NCI-H187 treated with DMSO at 0.1 percent for 48 hours (cell line): ENCODE measurements around the gene N4BP2L2.
A peak's percentile ranks its signal among the peaks of the same experiment; 100 is the strongest.

Experiments used
- DNase-seq: peaks from one replicate; lab custom pipeline; 2025; lab: John Stamatoyannopoulos, UW

Gene N4BP2L2

GRCh38 chr13:32426191-32426989 lies 112.2 kb downstream of the N4BP2L2 start:
- no peak for DNase-seq

GRCh38 chr13:32425158-32425557 lies 113.4 kb downstream of the N4BP2L2 start:
- DNase-seq: no peak

DNA sequence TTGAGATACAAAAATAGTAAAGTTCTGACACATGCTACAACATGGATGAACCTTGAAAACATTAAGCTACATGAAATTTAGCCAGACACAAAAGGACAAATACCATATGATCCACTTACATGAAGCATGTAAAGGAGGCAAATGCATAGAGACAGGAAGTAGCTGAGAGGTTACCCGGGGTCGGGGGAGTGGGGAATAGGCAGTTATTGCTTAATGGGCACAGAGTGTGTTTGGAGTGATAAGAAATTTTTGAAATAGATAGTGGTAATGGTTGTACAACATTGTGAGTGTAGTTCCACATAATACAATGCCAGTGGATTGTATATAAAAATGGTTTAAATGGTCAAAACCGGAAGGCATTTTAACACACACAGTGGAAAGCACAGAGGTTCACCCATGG lies 115.0 kb downstream of the N4BP2L2 start:
- no peak for DNase-seq

- no peak for DNase-seq
Observed at GRCh38 chr13:32419862-32420261, 118.7 kb downstream of the N4BP2L2 start.

DNA sequence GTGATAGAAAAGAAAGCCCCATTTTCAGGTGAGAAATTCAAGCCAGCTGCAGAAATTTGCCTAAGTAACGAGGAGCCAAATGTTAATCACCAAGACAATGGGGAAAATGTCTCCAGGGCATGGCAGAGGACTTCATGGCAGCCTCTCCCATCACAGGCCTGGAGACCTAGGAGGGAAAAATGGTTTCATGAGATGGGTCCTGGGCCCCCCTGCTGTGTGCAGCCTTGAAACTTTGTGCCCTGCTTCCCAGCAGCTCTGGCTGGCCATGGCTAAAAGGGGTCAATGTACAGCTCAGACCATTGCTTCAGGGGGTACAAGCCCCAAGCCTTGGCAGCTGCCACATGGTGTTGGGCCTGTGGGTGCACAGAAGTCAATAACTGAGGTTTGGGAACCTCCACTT lies 120.6 kb downstream of the N4BP2L2 start:
- DNase-seq: no peak

GRCh38 chr13:32415019-32415418 lies 123.6 kb downstream of the N4BP2L2 start:
- DNase-seq: no peak

DNA sequence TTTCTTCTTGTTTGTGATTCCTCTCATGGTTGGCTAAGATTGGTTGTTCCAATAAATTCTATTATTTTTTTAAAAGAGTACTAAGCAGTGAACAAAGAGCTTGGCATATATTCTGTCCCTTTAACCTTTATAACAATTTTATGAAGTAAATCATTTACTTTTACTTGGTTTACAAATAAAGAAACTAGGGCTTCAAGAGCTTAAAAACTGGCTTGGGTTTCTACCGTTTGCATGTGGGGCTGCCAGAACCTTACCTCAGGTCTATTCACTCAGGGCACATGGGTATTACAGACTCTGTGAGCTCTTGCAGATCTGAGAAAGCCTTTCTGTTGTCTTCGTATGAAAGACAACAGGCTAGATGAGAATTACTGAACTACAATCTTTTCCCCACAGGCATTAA lies 124.0 kb downstream of the N4BP2L2 start:
- DNase-seq: no peak

DNA sequence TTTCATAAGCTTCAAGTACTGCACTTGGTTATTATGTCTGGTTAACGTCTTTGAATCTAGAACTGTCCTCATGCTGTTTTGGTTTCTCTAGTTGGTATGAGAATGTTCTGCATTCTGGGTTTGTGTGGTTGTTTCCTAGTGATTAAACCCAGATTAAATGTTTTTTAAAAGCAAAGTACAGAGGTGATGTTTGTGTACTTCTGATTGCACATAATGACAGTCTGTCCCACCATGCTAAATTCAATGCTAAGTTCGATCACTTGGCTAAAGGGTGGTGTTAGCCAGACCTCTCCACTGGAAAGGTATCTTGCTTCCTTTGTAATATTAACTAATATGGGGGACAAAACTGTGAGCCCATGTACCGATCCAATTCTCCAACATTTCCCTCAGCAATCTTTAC lies 125.3 kb downstream of the N4BP2L2 start:
- DNase-seq: no peak

DNA sequence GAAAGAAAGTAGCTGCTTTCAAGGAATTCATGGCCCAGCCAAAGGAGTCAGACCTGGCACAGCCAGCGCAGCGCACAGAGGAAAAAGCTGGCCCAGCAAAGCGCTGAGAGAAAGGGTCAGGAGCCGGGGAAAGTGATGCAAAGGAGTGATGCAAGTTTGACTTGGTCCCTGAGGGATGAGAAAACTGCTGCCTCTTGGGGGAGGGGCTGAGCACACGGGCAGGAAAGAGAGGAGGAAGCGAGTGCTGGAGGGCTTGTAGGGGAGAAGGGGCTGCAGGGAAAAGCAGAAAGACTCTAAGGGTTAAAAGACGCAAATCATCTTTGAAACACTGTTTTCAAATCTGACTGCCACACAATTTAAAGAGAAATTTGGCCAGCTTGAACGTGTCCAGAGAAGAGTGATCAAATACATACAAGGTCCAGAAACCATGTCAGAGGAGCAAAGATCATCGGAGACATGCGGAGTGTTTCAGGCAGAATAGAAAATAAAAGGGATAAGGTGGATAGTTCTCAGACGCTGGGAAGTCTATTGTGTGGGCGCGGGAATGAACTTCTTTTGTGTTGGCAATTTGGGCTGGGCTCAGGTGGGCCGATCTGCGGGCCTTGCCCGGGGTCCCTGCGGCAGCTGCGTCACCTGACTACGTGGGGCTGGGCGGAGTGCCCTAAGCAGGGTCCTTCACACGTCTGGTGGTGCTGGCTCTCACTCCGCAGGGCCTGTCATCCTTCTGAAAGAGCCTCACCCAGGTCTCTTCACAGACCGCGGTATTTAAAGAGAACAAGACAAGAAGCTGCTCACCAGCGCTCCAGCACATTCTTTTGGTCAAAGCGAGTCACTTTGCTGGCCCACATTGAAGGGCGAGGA lies 128.8 kb downstream of the N4BP2L2 start:
- no peak for DNase-seq

GRCh38 chr13:32409001-32409313 lies 129.6 kb downstream of the N4BP2L2 start:
- no peak for DNase-seq

DNA sequence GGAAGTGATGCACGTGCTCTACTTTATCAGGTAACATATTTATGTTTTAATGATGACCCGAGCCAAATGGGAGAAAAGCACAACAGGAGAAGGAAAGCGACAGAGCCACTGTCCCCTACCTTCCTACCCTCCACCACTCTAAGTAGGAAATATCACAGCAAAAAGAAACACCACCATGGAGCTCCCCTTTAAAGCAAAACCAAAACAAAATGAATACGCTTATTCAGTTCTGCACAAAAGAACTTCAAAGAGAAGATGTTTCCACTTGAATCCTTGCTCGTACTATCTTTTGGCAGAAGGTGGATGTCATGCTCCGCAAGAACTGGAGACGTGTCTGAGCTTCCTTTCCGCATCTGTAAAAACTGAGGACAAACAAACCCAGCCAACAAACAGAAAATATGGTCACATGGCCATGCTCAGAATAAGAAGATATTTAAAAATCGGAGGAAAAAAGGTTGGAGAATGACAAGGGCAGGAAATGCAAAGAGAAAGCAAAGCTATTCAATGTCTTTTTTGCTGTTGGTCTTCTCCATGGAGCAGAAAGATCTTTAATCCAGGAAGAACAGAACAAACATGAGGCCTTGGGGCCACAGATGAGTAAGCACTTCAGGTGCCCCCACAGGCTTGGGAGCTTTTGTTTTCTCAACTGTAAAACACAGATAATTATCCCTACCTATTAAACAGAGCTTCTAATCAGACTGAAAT lies 130.1 kb downstream of the N4BP2L2 start:
- DNase-seq: peak; percentile 4

- DNase-seq: no peak
Observed at GRCh38 chr13:32407854-32408253, 130.7 kb downstream of the N4BP2L2 start.

DNA sequence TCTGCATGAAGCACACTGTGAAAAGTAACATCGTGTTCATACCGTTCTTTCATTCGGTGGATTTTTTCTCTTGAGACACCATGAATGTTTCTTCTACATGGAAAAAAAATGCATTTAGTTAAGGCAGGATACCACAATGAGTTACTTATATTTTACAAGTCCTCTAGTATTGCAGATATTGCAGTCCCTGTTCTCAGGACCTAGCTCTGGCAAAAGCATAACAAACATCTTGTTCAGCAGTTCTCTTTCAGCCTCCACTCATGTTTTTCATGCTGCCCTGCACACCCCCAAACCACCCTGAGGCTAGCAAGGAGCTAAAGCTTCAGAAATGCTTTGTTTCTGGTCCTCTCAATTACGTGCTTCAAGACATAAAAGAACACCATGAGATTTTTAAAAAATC lies 135.5 kb downstream of the N4BP2L2 start:
- DNase-seq: no peak

GRCh38 chr13:32391101-32391619 lies 147.4 kb downstream of the N4BP2L2 start:
- DNase-seq: no peak

- DNase-seq: no peak
Observed at GRCh38 chr13:32390484-32390883, 148.1 kb downstream of the N4BP2L2 start.

DNA sequence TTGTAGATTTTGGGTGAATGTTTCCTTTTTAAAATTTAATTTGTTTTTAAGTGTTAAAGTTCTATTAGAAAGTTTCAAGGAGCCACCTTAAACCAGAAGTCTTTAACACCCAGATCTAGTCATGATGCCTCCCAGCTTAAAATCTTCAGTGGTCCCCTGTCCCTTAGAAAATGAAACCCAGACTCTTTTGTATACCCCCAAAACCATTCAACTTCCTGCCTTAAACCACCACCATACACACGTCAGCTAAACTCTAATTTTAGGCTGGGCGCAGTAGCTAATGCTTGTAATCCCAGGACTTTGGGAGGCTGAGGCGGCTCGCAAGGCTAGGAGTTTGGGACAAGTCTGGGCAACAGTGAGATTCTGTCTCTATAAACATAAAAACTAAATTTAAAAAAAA lies 148.5 kb downstream of the N4BP2L2 start:
- no peak for DNase-seq

- no peak for DNase-seq
Observed at GRCh38 chr13:32385410-32385809, 153.2 kb downstream of the N4BP2L2 start.

DNA sequence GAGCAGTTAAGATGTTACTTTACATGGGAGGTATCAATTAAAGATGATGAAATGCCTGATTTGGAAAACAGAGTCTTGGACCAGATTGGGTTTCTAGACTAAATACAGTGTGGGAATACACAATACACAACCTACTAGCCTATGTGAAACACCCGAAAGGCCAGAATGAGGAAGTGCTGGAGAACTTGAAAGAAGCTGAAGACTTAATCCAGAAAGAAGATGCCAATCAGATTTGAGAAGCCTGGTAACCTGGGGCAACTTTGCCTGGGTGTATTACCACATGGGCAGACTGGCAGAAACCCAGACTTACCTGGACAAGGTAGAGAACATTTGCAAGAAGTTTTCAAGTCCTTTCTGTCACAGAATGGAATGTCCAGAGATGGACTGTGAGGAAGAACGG lies 153.9 kb downstream of the N4BP2L2 start:
- no peak for DNase-seq

- DNase-seq: no peak
Observed at GRCh38 chr13:32383836-32384618, 154.6 kb downstream of the N4BP2L2 start.
